SK-N-MC (cell line): Measurements from ENCODE around the gene SFXN5.

ENCODE experiments used
- EZH2 ChIP-seq: fragments of 200-600 bp; sonication (generic); IDR thresholded peaks from one replicate; pipeline ENCODE4 v1.6.1; 2017; ENCODE audit warnings: antibody characterized with exemption
- FOXP2 ChIP-seq: optimal IDR thresholded peaks from 2 replicates; pipeline ENCODE3; 2011; ENCODE audit warnings: mild to moderate bottlenecking, moderate library complexity; ENCODE audit not compliant: insufficient read depth; ENCODE audit errors: extremely low read length, control extremely low read depth
- POLR2AphosphoS5 ChIP-seq: IDR thresholded peaks from 2 replicates; pipeline ENCODE4 v1.6.1; 2012; ENCODE audit warnings: mild to moderate bottlenecking, low read depth, low read length, borderline replicate concordance

DNA sequence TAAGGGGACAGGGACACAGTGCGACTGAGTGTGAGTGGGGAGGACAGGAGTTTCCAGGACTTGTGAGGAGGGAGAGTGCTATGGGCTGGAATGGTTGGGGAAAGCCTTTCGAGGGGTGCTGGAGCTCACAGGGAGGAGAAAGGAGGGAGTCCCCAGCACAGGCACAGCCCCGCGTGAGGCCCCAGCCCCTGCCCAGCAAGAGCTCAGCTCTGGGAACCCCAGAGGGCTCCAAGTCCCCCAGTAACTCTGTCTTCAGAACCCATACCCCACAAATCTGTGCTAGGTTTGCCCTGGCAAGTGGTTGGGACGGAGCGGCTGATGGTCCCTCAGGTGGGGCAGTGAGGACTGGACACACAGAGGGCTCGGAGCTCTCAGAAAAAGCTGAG lies 75.4 kb downstream of the SFXN5 start:
- TF ChIP-seq POLR2AphosphoS5 (no peak), EZH2 (no peak), FOXP2 (no peak)
